Right lobe of liver (tissue), 6 donors: ENCODE results near the gene PLXNB2. TPM values are rescaled to one million over a fixed set of nuclear protein-coding genes. Genes with fewer than 3 reads are reported as not detected.

Experiments
- ATAC-seq, 4 donors: fragments of 200-7000 bp; cut with Tn5 transposase; one replicate each; pipeline ENCODE4 v1.9.1; 2020; ENCODE audit warnings: mild to moderate bottlenecking in 4 of 4, moderate library complexity in 4 of 4
- DNase-seq, 3 donors: peaks; one replicate each; pipeline ENCODE4 v3.0.0-alpha.2; 2020
- H3K27ac ChIP-seq, 3 donors: fragments of 200-600 bp; one replicate each; pipeline ENCODE4 v1.8.0; 2022
- H3K27me3 ChIP-seq, 2 donors: fragments of 200-600 bp; one replicate each; pipeline ENCODE4 v1.8.0; 2022
- H3K36me3 ChIP-seq, 4 donors: fragments of 200-600 bp; sonication (generic) in 1 of 4; one replicate each; pipeline versions ENCODE4 v1.5.1 to v1.8.0; 2017 to 2022; ENCODE audit warnings: control low read depth in 1 of 4
- H3K4me1 ChIP-seq, 4 donors: fragments of 200-600 bp; sonication (generic) in 1 of 4; one replicate each; pipeline versions ENCODE4 v1.5.1 to v1.8.0; 2017 to 2022; ENCODE audit warnings: control low read depth in 1 of 4
- H3K4me3 ChIP-seq, 3 donors: fragments of 200-600 bp; one replicate each; pipeline ENCODE4 v1.8.0; 2022
- H3K9me3 ChIP-seq, 4 donors: fragments of 200-600 bp; sonication (generic) in 1 of 4; one replicate each; pipeline versions ENCODE4 v1.5.1 to v1.8.0; 2017 to 2022; ENCODE audit warnings: control low read depth in 1 of 4
- CTCF ChIP-seq, 4 donors: fragments of 200-600 bp in 3 of 4; fragments of 450-650 bp in 1 of 4; IDR thresholded peaks; one replicate each; pipeline versions ENCODE4 v1.5.1 to v1.8.0; 2016 to 2022; ENCODE audit warnings: antibody characterized with exemption in 4 of 4, mild to moderate bottlenecking in 2 of 4
- POLR2A ChIP-seq: fragments of 450-650 bp; IDR thresholded peaks from one replicate; pipeline ENCODE4 v1.6.1; 2017; ENCODE audit warnings: antibody characterized with exemption, mild to moderate bottlenecking
- WGBS: methylation state at CpG from one replicate; pipeline ENCODE4 v1.1.6; 2018; ENCODE audit warnings: low coverage, low lambda C conversion rate; ENCODE audit not compliant: insufficient coverage; ENCODE audit errors: missing lambda C conversion rate; 5-methylcytosine and 5-hydroxymethylcytosine counted together
- intact Hi-C, 2 donors: fragments of 100-400 bp; cut with DNase I; formaldehyde crosslinking; loops; one replicate each; pipeline versions ENCODE4 v1.11.2 to v1.14.1; 2022
- total RNA-seq, 6 experiments: library from RNA; depleted of rRNA in 2 of 6; stranded (reverse); fragments of >200 nt in 2 of 6; fragmentation: NEBNext Ultra II Directional in 3 of 6; extraction: Animal tissue kit (Norgen Biotek cat#: 25700) in 3 of 6; gene quantifications; one replicate each; pipeline versions ENCODE4 v1.1.0 to v1.2.4, GENCODE V29; 2016 to 2023
- donor health status: DM: no; HTN: yes; CAD: no.
- donor health status: DM: no; HTN: no; CAD: no.
- donor health status: DM: no; HTN: no; CAD: no.
- donor health status: DM: no; HTN: yes; CAD: no.
- donor health status: DM: no; HTN: yes; CAD: no.

The PLXNB2 gene
- total RNA-seq, 6 experiments from 2014 or later, result 154 to 181 (median 161) TPM

DNA sequence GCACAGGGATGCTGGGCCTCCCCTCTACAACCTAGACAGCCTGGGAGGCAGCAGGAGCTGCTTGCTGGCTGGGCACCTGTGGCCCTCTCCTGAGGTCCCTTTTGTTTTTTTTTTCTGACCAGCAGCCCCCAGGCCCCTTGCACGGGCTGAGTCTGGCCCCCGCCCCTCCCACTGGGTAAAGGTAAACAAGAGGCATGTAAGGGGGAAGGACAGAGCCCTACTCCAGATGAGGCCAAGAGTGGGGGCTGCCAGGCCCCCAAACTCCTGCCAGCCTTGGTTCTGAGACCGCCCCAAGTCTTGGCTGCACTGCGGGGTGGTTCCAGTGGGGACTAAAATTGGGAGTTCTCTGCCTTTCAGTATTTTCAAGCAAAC is 9.2 kb downstream of the PLXNB2 start:
- no peak for TF ChIP-seq CTCF (IDR thresholded peaks at IDR 0.05)
- TF ChIP-seq POLR2A, result no peak
- Histone ChIP-seq H3K36me3 (no peaks in the 10 kb centered on the region), H3K27ac (peak overlapping the region in 2 of 3 donors; percentile 6 to 70), H3K4me1 (peaks cover 0 to 85% (median 39%) of the 10 kb centered on the region in 4 donors), H3K4me3 (peak overlapping the region; percentile 5 to 75 (median 75)), H3K27me3 (no peaks in the 10 kb centered on the region), H3K9me3 (no peaks in the 10 kb centered on the region)
- intact Hi-C loops, result no loop called here
- 67% methylated on average over 3 of the region's 4 CpGs for WGBS
- no peak for ATAC-seq
- DNase-seq, result no peak

DNA sequence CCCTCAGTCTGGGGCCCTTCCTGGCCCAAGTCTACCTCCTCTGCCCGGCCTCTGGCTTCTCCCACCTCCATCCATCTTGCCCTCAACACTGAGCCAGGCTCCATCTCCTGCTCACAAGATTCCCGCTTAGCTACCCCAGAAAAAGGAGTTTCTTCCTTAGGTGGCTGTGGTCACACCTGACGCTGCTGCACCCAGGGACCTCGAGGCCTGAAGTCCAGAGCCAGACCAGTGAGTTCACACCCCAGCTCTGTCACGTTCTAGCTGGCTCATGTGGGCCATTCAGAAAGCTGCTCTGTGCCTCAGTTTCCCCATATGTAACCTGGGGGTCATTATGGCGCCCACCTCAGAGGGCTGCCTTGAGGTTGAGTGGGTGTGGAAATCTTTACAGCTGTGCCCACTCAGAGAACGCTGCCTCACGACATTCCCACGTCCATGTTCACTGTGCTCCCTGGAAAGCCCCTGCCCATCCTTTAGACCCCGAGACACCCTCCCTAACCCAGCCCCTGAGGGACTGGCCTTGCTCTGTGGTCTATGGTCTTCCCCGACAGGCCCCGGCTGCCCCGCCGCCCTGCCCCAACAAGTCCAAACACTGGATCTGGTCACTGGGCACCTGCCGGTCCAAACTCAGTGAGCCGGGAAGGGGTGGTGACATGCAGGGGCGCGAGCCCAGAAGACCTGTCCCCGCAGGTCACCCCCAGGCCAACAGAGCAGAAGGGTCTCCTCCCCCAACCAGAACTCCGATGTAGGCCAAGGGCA is 9.8 kb downstream of the PLXNB2 start:
- Histone ChIP-seq H3K36me3 (no peaks in the 10 kb centered on the region), H3K9me3 (no peaks in the 10 kb centered on the region), H3K4me1 (peaks cover 0 to 89% (median 41%) of the 10 kb centered on the region in 4 donors), H3K27me3 (no peaks in the 10 kb centered on the region), H3K27ac (peak overlapping the region in 1 of 3 donors; percentile 70), H3K4me3 (peak overlapping the region; percentile 5 to 75 (median 75))
- no peak for DNase-seq
- TF ChIP-seq CTCF (IDR thresholded peaks at IDR 0.05) (no peak), POLR2A (no peak)
- intact Hi-C loops, result no loop called here
- ATAC-seq, result no peak
- no CpG with 5 or more reads among the region's 20 CpGs for WGBS

GRCh38 chr22:50296658-50297490 is 10.6 kb downstream of the PLXNB2 start:
- intact Hi-C loops, result no loop called here
- TF ChIP-seq POLR2A, result no peak
- TF ChIP-seq CTCF (IDR thresholded peaks at IDR 0.05), result no peak
- 23% methylated on average over 12 of the region's 29 CpGs for WGBS
- peak; percentile 2 to 34 (median 18) for ATAC-seq
- Histone ChIP-seq H3K4me3 (peak overlapping the region in 2 of 3 donors; percentile 75), H3K36me3 (no peaks in the 10 kb centered on the region), H3K27ac (peak overlapping the region in 1 of 3 donors; percentile 70), H3K4me1 (peaks cover 0 to 89% (median 41%) of the 10 kb centered on the region in 4 donors), H3K9me3 (no peaks in the 10 kb centered on the region), H3K27me3 (no peaks in the 10 kb centered on the region)
- peak in 2 of 3 donors; percentile 83 to 85 for DNase-seq

GRCh38 chr22:50294319-50294656 is 13.2 kb downstream of the PLXNB2 start:
- H3K4me1 ChIP-seq, result peaks cover 0 to 70% (median 34%) of the 10 kb centered on the region in 4 donors
- TF ChIP-seq POLR2A (no peak), CTCF (IDR thresholded peaks at IDR 0.05) (no peak)
- H3K27ac ChIP-seq, result peak overlapping the region; percentile 66 to 77 (median 76)
- peaks cover 0 to 11% (median 8%) of the 10 kb centered on the region in 4 donors for H3K36me3 ChIP-seq
- DNase-seq, result no peak
- no peaks in the 10 kb centered on the region for H3K27me3 ChIP-seq
- 0% methylated on average over 1 of the region's 5 CpGs for WGBS
- ATAC-seq, result peak in 2 of 4 donors; percentile 1
- peak overlapping the region; percentile 39 to 49 (median 46) for H3K4me3 ChIP-seq
- no peaks in the 10 kb centered on the region for H3K9me3 ChIP-seq
- intact Hi-C loops, result no loop called here
